Type B pancreatic cell (in vitro differentiated cells): ENCODE data around the gene ZNF800. TPM values are rescaled to one million over a fixed set of nuclear protein-coding genes. Genes with fewer than 3 reads are reported as not detected.
A peak's percentile ranks its signal among the peaks of the same experiment; 100 is the strongest.

Experiments
- DNase-seq: peaks from one replicate; pipeline ENCODE4 v3.0.0; 2021; ENCODE audit warnings: mixed read lengths; ENCODE audit not compliant: unreplicated experiment; ENCODE audit errors: extremely low spot score
- H3K27ac Mint-ChIP-seq: 2 replicates; pipeline ENCODE4 v1.8.0; 2021; ENCODE audit warnings: mild to moderate bottlenecking, mixed read lengths
- H3K27me3 Mint-ChIP-seq: 2 replicates; pipeline ENCODE4 v1.8.0; 2021; ENCODE audit warnings: mixed read lengths
- H3K36me3 Mint-ChIP-seq: 2 replicates; pipeline ENCODE4 v1.8.0; 2021; ENCODE audit warnings: mixed read lengths
- H3K4me1 Mint-ChIP-seq: one replicate; pipeline ENCODE4 v1.8.0; 2021; ENCODE audit warnings: mixed read lengths; ENCODE audit not compliant: unreplicated experiment
- H3K4me3 Mint-ChIP-seq: 2 replicates; pipeline ENCODE4 v1.8.0; 2021; ENCODE audit warnings: mild to moderate bottlenecking, mixed read lengths
- H3K9me3 Mint-ChIP-seq: 2 replicates; pipeline ENCODE4 v1.8.0; 2021; ENCODE audit warnings: mixed read lengths
- total RNA-seq: library from RNA; stranded (reverse); gene quantifications from 2 replicates; pipeline ENCODE4 v1.2.1, GENCODE V29; 2021; ENCODE audit warnings: low replicate concordance
- TF ChIP-seq, protein P1 (sequence below): fragments of 200-600 bp; sonication (generic); conservative IDR thresholded peaks from 2 replicates; pipeline ENCODE4 v1.5.0; 2021; ENCODE audit warnings: antibody characterized with exemption, mild to moderate bottlenecking

Gene ZNF800
- total RNA-seq, 1 donor from 2014 or later = 26.2 TPM

DNA sequence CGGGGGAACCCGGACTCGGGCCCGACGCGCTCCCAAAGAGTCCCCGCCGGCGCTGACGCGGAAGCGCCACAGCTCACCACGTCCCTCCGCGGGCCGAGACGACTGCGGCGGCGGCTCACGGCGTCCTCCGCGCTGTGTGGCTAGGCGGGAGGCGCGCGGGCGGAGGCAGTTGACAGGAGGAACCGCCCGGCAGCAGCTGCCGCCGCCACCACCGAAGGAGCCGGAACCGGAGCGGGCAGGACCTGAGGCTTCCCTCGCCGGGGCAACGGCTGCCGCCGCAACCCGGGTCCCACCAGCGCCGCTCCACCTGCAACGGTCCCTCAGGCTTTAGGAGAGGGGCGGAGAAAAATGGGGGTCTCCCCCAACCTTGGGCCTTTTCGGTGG lies 334 bp downstream of the ZNF800 start:
- Mint-ChIP-seq H3K4me3 (peak overlapping the region; percentile 97), H3K36me3 (peaks cover 20% of the 10 kb centered on the region), H3K9me3 (no peaks in the 10 kb centered on the region), H3K27me3 (peaks cover 20% of the 10 kb centered on the region), H3K27ac (peak overlapping the region; percentile 72), H3K4me1 (peaks cover 14% of the 10 kb centered on the region)
- peak; percentile 79 for DNase-seq
- TF ChIP-seq, protein P1, sequence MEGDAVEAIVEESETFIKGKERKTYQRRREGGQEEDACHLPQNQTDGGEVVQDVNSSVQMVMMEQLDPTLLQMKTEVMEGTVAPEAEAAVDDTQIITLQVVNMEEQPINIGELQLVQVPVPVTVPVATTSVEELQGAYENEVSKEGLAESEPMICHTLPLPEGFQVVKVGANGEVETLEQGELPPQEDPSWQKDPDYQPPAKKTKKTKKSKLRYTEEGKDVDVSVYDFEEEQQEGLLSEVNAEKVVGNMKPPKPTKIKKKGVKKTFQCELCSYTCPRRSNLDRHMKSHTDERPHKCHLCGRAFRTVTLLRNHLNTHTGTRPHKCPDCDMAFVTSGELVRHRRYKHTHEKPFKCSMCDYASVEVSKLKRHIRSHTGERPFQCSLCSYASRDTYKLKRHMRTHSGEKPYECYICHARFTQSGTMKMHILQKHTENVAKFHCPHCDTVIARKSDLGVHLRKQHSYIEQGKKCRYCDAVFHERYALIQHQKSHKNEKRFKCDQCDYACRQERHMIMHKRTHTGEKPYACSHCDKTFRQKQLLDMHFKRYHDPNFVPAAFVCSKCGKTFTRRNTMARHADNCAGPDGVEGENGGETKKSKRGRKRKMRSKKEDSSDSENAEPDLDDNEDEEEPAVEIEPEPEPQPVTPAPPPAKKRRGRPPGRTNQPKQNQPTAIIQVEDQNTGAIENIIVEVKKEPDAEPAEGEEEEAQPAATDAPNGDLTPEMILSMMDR = peak; percentile 17

DNA sequence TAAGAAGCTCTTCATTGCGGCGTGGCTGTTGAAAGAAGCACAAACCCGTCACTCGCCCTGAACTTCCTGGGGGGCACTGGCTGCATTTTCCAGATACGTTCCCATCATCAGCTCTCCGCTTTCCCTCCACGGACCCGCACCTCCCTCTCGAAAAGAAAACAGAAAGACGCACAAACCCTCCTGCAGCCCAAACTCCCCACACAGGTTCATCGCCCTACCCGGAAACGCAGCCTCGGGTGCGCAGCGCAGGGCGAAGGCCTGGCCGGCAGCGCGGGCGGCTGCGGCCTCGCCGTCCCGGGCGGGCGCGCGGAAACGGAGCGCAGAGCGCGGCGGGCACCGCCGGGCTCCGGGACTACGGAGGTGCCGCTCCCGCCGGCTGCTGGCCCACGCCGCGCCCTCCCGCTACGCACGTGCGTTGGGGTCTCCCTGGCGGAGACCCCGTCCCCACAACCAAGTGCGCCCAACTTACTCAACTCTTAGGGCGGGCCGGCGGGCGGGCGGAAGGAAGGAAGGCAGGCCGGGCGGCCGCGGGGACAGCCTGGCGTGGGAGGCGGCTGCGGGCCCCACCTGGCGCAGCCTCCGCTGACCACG lies 822 bp downstream of the ZNF800 start:
- peak overlapping the region; percentile 94 for H3K27ac Mint-ChIP-seq
- H3K36me3 Mint-ChIP-seq = peaks cover 20% of the 10 kb centered on the region
- peak overlapping the region; percentile 97 for H3K4me3 Mint-ChIP-seq
- H3K9me3 Mint-ChIP-seq = no peaks in the 10 kb centered on the region
- TF ChIP-seq, protein P1 = no peak
- no peak for DNase-seq
- peaks cover 14% of the 10 kb centered on the region for H3K4me1 Mint-ChIP-seq
- H3K27me3 Mint-ChIP-seq = peaks cover 20% of the 10 kb centered on the region

DNA sequence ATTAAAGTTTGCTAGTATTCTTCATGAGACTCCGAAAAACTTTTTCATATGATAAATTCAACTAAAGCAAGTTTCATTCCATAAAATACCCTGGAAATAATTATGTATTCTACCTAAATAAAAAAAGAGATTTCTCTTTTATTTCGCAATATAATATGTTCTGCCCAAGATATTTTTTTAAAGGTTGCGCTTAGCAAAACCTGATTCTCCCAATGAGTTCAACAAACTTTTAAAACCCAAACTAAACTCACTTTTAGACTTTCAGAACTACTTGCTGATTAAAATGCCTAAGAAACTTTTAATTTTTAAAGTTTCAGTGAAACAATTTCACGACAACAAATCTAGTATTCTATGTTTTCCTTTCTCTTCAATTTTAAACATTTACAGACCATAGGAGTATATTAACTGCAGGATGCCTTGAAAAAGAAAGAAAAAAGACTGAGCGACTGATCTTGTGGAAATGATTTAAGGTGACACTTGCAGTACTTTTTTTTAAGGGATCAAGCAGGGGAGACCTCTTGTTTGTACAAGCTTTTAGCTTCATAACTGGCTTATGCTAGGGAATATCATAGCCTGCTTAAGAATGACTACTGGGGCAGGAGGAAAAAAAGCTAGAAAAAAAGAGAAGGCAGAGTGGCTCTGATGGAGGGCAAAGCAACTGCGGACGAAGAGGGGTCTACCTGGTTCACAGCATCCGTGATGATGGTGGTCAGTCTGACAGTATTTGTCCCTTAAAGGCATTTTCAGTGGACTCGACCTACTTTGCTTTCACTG lies 1.5 kb downstream of the ZNF800 start:
- TF ChIP-seq, protein P1 = no peak
- peaks cover 17% of the 10 kb centered on the region for H3K27me3 Mint-ChIP-seq
- peaks cover 14% of the 10 kb centered on the region for H3K4me1 Mint-ChIP-seq
- peaks cover 20% of the 10 kb centered on the region for H3K36me3 Mint-ChIP-seq
- peak overlapping the region; percentile 94 for H3K27ac Mint-ChIP-seq
- H3K4me3 Mint-ChIP-seq = peak overlapping the region; percentile 97
- no peaks in the 10 kb centered on the region for H3K9me3 Mint-ChIP-seq
- DNase-seq = no peak

DNA sequence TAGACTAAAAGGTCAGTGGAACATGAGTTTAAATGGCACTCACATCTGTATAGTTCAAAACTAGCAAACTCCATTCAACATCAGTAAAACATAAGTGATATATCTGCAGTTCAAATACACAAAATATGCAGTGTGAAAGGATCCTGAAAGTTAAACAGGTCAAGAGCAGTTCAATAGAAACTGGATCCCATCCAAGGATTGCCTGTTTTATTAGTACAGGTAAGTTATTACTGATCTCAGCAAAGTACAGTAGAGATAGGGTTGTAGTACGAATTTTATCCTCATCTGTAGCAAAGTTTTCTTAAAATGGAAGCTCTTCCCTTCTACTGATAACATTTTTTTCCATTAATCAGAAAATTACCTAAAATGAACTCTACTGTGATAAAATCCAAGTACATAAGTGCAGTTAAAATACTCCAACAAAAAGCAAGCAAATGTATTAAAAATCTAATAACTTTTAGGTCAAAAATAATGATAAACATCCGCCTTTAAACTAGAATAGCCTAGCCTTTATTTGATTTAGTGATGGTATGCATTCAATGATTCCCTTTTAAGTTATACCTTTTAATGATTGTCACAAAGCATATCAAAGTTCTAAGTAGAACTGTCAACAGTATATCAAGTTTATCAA lies 2.2 kb downstream of the ZNF800 start:
- Mint-ChIP-seq H3K9me3 (no peaks in the 10 kb centered on the region), H3K4me3 (peak overlapping the region; percentile 97), H3K4me1 (peaks cover 14% of the 10 kb centered on the region), H3K27ac (peak overlapping the region; percentile 44), H3K27me3 (peaks cover 10% of the 10 kb centered on the region), H3K36me3 (peaks cover 20% of the 10 kb centered on the region)
- no peak for DNase-seq
- TF ChIP-seq, protein P1 = no peak

DNA sequence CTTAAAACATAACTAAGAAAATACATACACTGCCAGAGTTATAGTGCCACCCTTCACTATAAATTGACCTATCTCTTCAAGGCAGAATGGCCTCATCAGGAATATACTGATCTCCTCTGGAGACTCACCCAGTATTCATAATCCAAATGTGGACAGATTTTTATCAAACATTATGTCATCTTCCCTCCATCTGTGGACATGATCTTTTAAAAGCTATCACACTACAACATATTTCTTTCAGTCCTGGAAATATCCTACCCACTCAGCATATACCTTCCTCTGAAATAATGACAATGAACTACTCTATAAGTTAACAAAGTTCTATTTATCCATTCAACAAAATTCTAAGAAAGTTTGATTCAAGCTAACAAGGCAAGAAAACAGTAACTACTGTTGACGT lies 3.2 kb downstream of the ZNF800 start:
- H3K4me1 Mint-ChIP-seq = peaks cover 14% of the 10 kb centered on the region
- TF ChIP-seq, protein P1 = no peak
- H3K27me3 Mint-ChIP-seq = peaks cover 4% of the 10 kb centered on the region
- no peak overlapping the region for H3K27ac Mint-ChIP-seq
- no peak for DNase-seq
- no peaks in the 10 kb centered on the region for H3K9me3 Mint-ChIP-seq
- H3K36me3 Mint-ChIP-seq = peaks cover 22% of the 10 kb centered on the region
- no peak overlapping the region for H3K4me3 Mint-ChIP-seq
